ENCODE measurements around the gene FSTL3.

The FSTL3 gene

DNA sequence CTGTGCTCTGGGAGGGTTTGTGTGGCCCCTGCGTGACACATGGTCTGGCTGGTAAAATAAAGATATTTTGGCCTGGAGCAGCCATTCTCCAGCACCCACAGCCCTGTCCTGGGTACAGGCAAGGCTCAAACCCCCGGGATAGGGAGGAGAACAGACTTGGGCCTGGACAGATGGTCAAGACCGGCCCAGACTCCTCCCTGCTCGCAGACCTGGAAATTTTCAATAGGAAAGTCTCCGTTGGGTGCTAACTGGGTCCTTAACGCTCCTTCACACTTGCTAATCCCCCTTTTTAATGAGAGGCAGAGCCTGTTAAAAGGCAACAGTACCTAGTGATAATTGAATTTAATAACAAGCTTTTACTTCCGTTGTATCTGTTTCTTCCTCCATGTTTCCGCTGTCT, 35.1 kb downstream of the FSTL3 start:
- TF ChIP-seq, protein P1, sequence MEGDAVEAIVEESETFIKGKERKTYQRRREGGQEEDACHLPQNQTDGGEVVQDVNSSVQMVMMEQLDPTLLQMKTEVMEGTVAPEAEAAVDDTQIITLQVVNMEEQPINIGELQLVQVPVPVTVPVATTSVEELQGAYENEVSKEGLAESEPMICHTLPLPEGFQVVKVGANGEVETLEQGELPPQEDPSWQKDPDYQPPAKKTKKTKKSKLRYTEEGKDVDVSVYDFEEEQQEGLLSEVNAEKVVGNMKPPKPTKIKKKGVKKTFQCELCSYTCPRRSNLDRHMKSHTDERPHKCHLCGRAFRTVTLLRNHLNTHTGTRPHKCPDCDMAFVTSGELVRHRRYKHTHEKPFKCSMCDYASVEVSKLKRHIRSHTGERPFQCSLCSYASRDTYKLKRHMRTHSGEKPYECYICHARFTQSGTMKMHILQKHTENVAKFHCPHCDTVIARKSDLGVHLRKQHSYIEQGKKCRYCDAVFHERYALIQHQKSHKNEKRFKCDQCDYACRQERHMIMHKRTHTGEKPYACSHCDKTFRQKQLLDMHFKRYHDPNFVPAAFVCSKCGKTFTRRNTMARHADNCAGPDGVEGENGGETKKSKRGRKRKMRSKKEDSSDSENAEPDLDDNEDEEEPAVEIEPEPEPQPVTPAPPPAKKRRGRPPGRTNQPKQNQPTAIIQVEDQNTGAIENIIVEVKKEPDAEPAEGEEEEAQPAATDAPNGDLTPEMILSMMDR (IDR thresholded peaks at IDR 0.05; ENCODE audit: borderline replicate concordance, control extremely low read depth, extremely low read depth, insufficient read depth, missing control alignments) = no peak
- in situ Hi-C loops (cut with MboI; ENCODE audit: low sequenced_read_pairs, unreplicated experiment) = no loop called here
- no peak for DNase-seq (ENCODE audit: low spot score)

DNA sequence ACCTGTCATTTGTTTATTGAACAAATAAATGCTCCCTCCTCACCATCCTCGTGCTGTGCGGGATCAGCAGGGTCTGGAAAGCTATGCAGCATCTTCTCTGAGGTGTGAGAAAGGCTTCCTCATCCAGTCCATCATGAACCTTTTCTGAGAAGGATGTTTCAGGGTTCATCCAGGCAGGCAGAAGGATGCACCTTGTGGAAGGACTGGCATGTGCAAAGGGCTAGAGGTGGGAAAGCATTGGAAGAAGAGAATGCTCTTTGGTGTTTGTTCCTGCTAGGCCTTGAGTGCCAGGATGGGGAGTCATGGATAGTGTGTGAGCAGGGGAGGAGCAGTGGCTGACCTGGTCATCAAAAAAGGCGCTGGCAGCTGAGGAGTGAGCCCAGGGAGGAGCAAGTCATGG, 39.2 kb downstream of the FSTL3 start:
- in situ Hi-C loops (cut with MboI; ENCODE audit: low sequenced_read_pairs, unreplicated experiment) = no loop called here
- no peak for DNase-seq (ENCODE audit: low spot score)
- TF ChIP-seq, protein P1 (IDR thresholded peaks at IDR 0.05; ENCODE audit: borderline replicate concordance, control extremely low read depth, extremely low read depth, insufficient read depth, missing control alignments) = no peak

DNA sequence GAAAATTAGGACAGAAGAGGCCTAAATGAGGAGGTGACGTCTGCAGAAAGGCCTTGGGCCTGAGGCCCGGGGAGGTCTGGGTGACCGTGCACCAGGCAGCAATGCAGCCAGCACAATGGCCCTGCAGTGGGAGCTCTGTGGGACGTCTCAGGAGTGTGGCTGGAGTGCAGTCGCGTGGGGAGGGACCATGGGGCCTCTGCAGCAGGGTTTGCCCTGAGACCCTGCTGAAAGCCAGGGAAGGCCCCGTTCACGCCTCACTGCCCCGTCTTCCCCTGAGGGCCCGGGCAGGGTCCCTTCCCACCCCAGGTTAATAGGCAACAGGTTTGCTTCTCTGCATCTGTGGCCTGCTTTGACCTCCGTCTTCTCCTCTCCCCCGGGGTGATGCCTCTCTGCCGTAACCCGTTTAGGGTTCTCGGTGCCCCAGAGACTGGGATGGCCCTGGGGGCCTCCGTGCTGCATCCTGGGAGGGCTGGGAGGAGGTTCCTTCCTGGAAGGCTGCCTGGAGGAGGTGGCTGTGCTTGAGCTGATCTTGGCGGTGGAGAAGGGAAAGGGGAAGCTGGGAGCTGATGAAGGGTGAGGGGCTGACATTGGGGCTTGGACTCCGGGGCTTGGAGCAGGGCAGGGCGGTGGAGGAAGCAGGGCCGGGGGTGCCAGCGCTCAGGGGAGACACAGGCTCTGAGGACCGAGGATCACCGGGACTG, 42.2 kb downstream of the FSTL3 start:
- DNase-seq (ENCODE audit: low spot score) = no peak
- in situ Hi-C loops (cut with MboI; ENCODE audit: low sequenced_read_pairs, unreplicated experiment) = no loop called here
- TF ChIP-seq, protein P1 (IDR thresholded peaks at IDR 0.05; ENCODE audit: borderline replicate concordance, control extremely low read depth, extremely low read depth, insufficient read depth, missing control alignments) = no peak

DNA sequence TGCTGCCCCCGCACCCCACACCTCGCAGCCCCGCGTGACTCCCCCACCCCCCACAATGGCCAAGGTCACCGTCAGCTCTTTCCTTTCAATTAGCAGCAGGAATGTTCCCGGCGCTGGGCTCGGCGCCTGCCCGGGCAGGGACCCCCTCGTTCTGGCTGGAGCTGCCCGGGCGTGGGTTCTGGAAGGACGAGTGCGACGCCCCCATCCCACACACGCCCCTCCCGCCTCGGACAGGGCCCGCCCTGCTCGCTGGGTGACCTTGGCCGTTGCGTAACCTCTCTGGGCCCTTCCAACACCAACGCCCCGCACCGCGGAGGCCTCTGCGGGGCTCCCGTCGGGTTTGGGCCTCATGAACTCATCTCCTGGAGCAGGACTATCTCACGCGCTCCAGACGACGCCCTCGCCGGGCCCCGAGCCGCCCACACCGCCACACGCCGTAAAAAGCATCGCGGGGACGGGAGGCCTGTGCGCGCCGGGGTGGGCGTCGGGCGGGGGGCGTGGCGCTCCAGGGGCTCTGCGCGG, 42.9 kb downstream of the FSTL3 start:
- DNase-seq (ENCODE audit: low spot score) = no peak
- TF ChIP-seq, protein P1 (IDR thresholded peaks at IDR 0.05; ENCODE audit: borderline replicate concordance, control extremely low read depth, extremely low read depth, insufficient read depth, missing control alignments) = no peak
- in situ Hi-C loops (cut with MboI; ENCODE audit: low sequenced_read_pairs, unreplicated experiment) = no loop called here

DNA sequence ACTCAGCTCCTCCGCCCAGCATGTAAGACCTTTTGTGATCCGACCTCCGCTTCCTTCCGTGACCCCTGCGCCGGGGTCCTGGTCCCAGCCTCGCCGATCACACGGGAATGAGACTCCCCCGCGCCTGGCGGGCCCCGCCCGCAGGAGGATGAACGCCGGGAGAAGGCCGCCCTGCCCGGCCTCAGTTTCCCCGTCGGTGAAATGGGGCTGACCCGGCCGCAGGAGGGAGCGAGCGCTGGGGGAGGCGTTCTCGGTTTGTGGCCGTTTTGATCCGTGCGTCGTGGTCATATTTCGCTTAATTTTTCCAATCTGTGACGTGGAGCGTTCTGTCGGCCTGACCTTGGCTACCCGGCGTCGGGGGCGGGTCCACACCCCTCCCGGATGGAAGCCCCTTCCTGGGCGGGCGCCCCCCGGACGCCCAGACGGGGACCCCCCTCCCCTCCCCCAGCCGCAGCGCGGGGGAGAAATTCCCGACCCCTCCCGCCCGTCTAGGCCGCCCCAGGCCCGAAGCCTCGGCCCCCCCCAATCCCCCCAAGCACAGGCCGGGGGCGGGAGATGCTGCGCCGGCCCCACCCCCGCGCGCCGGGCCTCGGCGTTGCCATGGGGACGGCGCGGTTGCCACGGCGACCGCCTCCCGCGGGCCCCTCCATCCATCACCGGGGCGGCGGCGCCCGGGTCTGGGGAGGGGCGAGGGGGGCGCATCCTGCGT, 43.6 kb downstream of the FSTL3 start:
- DNase-seq (ENCODE audit: low spot score) = no peak
- TF ChIP-seq, protein P1 (IDR thresholded peaks at IDR 0.05; ENCODE audit: borderline replicate concordance, control extremely low read depth, extremely low read depth, insufficient read depth, missing control alignments) = no peak
- in situ Hi-C loops (cut with MboI; ENCODE audit: low sequenced_read_pairs, unreplicated experiment) = no loop called here

DNA sequence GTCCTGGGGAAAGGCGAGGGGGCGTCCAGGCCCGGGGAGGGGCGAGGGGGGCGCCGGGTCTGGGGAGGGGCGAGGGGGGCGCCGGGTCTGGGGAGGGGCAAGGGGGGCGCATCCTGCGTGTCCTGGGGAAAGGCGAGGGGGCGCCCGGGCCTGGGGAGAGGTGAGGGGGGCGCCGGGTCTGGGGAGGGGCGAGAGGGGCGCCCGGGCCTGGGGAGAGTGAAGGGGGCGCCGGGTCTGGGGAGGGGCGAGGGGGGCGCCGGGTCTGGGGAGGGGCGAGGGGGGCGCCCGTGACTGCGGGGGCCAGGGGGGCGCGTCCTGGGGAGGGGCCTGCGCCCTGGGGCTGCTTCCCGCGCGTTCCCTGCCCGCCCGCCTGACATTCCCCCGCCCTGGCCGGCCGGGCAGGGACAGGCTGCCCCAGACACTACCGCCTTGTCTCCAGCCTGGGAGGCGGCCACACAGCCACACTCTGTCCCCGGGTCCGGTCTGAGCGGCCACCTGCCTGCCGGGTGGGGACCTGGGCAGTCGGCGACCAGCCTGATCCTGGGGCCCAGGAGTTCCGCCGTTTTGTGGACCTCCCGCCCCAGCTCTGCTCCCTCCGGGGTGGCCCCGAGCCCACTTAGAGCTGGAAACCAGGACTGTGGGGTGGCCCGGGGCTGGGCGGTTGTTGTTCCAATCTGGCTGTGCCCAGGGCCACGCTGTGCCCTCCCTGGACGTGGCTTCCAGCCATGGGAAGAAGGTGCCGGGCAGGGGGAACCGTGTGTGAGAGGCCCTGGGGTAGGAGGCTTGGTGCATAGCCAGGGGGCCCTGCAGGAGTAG, 44.4 kb downstream of the FSTL3 start:
- TF ChIP-seq, protein P1 (IDR thresholded peaks at IDR 0.05; ENCODE audit: borderline replicate concordance, control extremely low read depth, extremely low read depth, insufficient read depth, missing control alignments) = no peak
- in situ Hi-C loops (cut with MboI; ENCODE audit: low sequenced_read_pairs, unreplicated experiment) = no loop called here
- DNase-seq (ENCODE audit: low spot score) = no peak

All from GM13976 (cell line).